GM19468 (cell line): ENCODE data around the gene ATP5PB.

Experiments
- ATAC-seq: cut with Tn5 transposase; IDR thresholded peaks from one replicate; pipeline ENCODE4 v1.9.1; 2021; ENCODE audit warnings: mild to moderate bottlenecking, moderate library complexity, moderate number of reproducible peaks; ENCODE audit not compliant: unreplicated experiment; ENCODE audit errors: extremely low read depth

Gene ATP5PB

DNA sequence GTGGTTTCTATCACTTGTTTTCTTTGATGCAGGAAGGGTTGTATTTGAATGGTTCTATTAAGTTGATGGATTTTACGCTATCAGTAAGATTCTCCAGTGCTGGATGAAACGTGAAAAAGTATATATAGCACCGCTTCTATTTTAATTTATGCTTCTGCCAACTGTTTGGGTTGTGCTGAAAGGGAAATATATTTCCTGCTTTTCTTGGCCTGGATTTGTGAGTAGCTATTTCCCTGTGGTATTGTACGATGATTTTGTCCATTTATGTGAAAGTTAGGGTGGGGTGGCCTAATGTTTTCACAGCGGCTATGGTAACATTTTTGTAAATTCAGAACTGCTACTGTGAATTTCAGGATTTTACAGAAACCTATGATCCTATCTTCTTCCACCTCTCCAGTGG is 24.8 kb downstream of the ATP5PB start:
- no peak for ATAC-seq

DNA sequence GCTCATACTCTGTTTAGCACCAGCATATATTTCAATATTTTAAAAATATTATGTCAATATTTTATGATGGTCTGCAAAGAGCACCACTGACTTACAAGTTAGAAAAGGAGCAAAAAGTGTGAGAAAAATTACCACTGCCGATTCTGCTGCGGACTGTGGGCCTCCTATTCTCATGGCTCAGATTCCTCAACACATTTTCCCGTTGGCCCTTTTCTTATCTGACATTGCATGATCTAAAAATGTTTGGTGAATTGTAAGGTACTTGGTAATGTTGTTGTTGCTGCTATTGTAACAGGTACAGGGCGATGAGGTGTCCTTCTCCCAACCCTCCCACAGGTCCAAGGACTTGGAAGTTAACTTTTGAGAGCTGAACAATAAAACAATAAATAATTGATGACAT is 25.3 kb downstream of the ATP5PB start:
- ATAC-seq: no peak

DNA sequence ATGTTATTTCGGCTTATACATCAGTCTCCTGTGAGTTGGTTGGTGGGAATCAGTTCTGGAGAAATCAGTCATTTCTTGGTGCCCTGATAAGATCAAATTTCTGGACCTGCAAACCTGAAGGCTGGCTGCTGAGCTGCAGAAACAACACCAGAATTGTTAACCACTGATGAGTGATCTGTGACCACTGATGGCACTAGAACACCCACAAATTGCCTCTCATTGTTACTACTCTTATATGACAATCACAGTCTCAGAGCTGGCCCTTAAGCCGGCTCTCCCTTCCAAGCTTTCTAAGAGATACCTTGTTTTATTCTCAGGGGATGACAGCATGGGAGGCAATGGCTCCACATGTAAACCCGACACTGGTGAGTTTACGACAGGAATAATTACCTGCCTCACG is 26.4 kb downstream of the ATP5PB start:
- no peak for ATAC-seq

DNA sequence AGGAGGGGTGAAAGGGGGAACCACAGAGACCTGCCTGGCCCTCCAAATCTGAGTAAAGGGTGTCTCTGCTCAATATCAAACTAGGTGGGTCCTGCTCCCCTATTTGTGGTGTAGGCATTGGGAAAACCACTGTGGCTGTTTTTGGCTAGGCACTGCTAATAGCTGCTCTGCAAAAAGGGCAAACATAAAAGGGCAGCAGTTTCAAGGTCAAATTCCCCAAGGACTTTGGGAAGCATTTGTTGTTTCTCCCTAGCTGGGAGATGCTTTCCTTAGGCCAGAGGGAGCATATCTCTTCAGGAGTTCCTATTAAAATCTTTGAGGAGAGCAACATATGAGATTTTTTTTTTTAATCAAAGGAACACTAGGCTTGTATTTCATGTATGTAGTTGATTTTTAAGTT is 26.9 kb downstream of the ATP5PB start:
- no peak for ATAC-seq

DNA sequence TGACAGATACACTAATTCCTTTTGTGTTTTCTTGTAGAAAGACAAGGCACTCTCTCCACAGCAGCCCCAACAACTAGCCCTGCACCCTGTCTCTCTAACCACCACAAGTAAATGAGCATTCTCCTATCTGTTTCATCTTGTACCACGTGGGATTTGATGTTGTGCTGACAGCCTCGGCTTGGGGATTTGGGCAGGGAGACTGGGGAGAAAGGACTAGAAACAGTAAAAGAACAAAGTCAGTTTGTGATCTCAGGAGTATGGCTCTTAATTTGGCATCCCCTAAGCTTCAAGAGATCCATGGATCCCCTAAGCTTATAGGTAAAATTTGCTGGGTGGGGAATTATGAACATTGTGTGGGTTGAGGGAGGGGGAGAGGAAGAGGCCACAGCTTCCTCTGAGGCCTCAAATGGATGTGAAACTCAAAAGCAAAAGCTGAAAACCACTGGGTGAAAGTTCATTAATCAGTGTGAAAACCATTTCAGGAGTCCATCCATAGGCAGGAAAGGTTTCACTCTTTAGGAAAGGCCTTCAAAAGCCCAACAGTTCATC is 27.6 kb downstream of the ATP5PB start:
- no peak for ATAC-seq

DNA sequence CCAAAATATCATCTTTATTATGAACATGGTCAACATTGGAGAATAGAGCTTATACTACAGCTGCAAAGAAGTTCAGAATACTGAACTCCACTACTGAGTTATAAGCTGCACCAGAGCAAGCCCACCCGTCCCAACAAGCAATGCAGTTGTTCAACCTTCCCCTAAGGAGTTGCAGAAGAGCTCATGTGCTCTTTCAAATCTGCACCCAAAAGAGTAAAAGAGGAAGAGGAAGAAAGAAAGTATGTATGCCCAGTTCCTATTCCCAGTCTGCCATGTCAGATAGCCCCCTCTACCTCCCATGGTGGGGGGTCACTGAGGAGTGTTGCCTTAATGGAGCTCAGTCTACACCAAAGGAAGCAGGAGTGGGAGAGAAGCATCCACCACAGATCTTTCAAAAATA is 31.4 kb downstream of the ATP5PB start:
- no peak for ATAC-seq

DNA sequence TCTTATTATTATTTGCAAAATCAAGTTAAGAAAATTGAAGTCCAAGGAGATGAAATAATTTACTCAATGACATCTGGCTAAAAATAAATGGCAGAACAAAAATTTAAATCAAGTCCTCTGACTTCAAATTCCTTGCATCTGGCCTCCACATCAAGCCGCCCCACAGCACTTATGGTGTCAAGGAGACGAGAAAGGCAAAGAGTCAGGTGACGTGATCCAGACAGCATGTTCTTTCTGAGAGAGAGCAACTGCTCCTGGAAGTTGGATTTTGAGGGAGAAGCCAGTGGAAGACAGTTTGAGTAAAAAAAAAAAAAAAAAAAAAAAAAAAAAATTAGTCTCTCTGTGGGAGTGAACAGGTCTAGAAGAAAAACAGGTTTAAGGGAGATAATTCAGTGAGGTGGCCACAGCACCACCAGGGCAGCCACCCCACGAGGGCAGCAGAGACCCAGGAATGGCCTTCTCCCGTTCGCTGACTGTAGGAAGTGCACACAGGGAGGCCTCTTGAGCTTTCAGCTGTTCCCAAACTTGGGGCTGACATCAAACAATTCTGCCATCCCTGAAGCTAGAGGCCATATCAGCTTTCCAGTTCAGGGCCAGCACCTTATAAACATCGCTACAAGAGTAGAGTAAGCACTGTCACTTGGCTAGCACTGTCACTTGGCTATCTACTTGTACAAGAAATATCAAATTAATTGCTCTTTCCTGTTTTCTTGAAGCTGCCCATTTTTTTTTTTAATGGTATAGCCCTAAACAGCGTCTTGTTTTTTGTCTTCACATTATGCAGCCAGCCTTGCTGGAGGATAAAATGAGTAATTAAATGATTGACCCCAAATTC is 32.3 kb downstream of the ATP5PB start:
- no peak for ATAC-seq

DNA sequence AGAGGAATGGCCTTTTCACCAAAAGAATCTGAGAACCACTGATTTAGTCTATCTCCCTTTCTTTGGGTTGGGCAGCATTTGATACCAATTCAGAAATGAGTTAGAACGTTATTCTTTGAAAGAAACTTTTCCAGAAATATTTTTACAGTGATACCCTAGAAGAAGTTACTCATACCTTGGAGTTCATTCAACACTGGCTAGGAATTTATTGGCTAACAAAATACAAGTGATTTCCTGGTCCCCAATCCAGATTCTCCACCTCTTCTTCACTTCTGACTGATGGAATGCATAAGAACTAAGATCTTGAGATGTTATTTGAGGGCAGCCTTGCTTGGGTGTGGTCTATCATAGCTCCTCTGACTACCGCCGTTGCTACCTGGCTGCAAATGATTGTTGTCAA is 33.9 kb downstream of the ATP5PB start:
- no peak for ATAC-seq

DNA sequence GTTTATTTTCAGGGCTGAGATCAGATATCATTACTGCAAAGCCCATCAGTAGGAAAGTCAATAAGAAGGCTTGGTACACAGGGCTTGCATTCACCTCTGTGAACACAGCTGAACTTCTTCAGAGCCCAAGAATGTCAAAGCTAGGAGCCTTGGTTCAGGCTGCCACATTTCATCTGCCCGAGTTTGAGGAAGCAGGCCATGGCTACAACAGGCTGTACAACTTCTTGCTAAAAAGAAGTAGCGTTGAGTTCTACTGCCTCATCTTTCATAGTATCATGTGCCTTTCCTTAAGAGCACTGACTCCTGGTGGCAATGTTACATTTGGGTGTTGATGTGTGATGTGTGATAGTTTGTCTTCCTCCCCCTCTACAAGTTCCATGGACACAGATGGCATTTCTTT is 34.6 kb downstream of the ATP5PB start:
- no peak for ATAC-seq

DNA sequence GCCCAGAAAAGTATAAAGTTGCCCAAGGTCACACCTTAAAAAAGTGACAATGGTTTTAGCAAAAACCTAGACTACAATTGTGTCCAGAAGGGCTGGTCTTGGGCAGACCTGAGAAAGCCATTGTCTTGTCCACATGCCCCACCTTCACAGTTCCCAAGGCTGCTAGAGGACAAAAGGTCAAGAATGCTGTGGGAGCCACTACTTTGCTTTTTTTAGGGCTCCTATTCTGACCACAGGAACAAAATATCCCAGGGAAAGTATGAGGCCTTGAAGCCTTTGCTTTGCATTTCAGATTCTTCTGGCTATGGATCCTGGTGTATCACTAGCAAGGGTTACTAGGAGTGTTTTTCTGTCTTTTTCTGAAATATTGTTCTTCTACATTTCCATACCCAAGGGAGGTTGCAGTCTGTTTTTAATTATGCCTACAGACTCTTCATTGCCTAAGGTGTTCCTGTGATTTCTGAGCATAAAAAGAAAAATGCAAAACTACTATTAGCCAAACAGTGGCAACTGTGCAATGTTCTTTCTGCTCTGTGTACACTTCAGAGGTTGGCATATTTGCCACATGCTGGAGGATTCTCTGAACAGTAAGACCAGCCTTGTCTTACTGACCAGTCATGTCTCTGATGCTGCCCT is 35.2 kb downstream of the ATP5PB start:
- no peak for ATAC-seq

DNA sequence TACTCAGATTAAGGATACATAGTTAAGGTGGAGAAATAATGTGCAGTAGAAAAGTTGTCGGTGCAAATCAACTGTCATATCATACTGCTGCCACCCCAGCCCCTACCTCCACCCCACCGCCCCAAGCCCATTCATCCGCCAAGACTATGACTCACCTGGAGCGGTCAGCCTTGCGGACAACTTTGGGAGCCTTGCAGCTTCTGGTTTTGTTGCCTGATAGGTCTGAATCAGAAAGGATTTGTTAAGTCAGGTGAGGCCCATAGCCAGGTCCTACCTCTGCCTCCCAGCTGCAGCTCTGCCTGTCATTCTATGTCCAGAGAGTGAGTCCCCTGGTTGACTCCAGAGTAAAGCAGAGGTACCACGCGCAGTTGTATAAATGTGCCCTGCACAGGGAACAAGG is 37.2 kb downstream of the ATP5PB start:
- no peak for ATAC-seq

DNA sequence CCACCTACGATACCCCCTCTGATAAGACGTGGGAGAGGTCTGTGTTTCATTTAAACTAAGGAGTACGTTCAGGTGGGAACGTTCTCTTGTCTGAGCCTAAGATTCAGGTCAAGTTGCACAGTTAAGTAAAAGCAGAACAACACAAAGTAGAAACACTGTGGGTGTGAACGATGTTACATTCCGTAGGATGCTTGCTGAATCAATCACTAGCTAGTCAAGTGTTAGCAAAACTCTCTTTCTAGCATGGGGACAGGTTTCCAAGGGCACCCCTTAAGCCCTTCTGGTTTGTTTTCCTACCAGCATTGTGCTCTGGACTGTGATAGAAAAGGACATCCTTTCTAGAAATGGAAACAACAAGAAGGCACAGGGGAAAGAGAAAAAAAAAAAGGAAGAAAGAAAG is 37.9 kb downstream of the ATP5PB start:
- ATAC-seq: no peak

DNA sequence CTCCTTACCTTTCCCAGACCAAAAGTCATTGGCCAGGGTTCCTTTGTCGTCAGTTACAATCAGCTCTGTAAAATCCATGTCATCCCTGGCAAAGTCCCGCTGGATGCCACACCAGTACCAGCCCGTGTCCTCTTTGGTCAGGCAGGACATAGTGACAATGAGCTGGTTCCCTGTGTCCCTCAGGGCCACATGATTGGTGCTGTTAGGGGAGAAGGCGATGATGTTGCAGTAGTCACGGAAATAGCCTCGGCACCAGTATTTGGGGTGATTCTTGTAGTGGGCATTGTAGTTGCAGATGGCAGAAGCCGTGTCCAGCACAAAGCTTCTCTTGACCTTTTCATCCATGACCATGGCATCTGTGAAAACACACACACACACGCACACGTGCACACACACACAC is 39.4 kb downstream of the ATP5PB start:
- no peak for ATAC-seq

DNA sequence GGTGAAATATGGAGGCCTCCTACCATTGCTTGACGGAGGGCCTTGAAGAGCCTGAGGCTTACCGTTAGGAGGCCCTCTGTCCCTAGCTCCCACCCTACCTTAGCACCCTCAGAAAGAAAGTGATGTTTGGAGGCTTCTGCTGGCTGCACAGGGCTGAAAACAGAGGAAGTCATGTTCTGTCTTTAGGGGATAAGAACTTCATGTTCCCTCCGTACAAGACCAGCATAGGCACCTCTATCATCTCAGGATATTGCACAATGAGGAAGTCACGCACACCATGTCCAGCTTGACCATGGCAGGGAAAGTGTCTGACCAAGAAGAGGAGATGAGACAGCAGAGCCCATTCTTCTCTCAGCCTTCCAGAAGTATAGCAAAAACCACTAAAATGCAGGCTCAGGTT is 40.3 kb downstream of the ATP5PB start:
- no peak for ATAC-seq

DNA sequence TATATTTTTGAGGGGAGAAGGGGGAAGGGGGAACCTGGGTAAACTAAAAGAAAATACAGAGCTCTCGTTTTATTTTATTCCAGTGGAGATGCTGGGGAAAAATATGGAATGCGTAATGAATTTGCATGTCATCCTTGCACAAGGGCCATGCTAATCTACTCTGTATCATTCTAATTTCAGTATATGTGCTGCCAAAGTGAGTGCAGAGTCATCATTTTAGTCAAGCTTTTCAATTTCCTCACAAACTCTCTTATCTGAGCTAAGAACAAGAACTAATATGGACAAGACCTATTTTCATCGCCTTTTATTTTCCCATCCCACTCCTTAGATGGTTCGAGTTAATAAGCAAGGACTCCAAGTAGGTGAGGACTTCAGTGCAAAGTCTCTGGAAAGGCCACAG is 41.0 kb downstream of the ATP5PB start:
- ATAC-seq: no peak

DNA sequence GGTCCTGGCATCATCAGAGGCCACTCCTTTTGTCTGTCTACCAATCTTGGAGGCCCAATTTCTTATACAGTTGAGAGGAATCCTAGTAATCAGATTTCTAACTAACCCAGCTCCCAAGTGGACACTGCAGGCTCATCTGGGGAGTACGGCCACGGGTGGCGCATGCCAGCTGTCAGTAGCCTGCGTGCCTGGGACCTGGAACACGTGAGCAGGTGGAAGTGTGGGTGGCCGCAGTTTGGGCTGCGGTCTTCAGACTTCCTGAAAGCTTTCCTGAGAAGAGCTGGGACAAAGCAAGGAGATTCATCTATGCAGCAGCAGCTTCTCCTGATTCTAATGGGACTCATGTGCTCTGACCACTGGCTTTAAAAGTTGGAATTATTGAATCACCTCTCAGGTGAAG is 41.8 kb downstream of the ATP5PB start:
- no peak for ATAC-seq

DNA sequence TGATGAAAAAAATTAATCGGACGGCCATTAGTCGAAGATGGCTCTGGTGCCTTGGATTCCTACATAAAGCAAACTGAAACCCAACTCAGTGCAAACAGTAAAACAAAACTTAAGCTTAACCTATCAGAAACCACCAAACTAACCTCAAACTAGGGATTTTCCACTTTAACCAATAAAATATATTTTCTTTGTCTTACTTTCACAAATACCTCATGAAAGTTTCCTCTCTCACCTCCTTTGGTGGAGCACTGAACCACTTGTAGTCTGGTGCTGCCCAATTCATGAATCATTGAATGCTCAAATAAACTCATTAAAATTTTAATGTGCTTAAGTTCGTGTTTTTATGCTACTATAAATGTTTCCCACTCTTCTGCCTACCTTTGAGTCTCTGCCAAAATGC is 47.1 kb downstream of the ATP5PB start:
- no peak for ATAC-seq

DNA sequence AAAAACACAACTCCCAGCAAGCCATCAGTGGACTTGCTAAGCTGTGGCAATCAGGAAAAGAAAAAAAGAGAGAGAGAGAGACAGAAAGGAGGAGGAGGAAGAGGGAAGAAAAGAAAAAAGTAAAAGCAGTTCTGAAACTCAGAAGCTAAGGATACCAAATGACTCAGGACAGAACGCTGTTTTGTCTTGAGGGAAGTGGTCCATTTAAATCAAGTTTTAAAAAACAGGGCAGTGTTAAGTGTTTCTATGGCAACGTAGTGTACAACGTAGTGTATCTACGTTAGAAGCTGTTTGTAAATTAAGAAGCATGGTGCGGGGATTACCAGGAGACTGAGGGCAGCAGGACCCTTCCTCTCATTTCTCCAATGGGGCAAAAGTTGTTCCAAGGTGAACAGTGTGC is 48.3 kb downstream of the ATP5PB start:
- no peak for ATAC-seq

DNA sequence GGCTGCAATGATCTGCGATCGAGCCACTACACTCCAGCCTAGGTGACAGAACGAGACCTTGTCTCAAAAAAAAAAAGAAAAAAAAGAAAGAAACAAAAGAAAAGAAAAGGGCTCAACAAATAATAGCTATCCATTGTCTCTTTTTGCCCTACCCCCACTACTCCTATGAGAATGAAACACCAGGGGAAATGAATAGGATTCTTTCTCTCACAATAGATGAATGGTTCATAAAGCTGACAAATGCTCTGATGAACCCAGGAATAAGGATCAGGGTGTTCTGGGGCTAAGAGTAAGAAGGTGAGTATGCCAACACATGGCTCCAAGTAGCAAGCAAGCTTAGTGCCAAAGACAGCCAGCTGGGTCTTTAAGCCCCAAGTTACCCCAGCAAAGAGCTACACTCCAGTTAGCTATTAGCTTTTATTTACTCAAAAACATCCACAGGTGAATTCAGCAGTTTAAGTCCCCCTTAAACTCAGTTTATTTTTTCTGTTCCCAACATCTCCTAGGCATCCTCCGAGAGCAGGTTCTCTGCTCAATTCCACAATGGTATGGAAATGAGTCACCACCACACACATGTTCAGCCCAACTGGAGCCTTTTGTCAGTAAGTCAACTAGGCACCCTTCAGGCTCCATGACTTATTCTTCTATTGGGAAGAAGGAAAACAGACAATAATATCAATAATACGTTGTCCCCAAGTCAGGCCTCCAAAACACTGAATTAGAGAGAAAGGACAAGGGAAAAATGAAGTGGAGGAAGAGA is 49.9 kb downstream of the ATP5PB start:
- no peak for ATAC-seq

DNA sequence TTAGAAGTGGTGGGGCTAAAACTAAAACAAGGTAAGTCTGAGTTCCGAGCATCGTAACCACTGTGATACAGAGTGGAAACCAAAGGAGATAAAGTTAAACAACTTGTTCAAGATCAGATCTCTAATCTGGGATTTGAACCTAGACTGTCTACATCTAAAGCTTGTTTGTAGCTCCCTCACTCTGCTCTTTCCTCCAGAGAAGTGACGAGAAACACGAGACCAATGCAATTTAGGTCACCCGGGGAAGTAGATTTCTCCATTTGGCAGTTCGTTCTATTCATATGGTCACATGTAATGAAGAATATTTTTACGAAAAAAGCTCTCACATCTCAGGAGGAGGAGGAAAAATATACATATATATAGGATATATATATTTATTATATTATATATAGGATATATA is 52.4 kb downstream of the ATP5PB start:
- ATAC-seq: no peak

DNA sequence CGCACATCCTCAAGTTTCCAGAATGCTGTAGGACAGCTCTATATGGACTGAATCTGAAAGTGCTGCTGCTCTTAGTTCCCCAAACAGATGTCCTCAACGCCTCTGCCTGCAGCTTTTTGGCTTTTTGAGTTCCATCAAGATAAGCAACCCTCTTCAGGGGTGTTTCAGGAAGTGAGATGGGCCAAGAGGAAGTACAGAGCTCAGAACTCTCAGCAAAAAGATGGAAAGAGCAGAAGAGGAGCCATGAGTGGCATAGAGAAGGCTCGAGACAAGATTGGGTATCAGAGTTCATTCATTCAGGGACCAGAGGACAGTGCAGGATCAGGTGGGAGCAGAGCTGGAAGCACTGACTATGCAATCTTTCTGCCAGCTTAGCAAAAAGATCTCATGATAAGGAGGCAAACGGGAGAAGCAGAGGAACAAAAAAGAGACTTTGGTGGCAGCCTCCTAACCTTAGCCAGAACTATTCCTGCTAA is 54.4 kb downstream of the ATP5PB start, which contains the start of the genes ADORA3 and TMIGD3:
ADORA3 (minus strand) TSS at position 49 of the 476 bp plus-strand sequence. CDS start 279 bp downstream, outside the sequence.
TMIGD3 (minus strand) TSS at position 49 of the 476 bp plus-strand sequence. CDS start 279 bp downstream, outside the sequence.
- no peak for ATAC-seq
